GM18870 (cell line): Measurements from ENCODE around the gene ZNF322.

Source experiments
- ATAC-seq: cut with Tn5 transposase; IDR thresholded peaks from one replicate; pipeline ENCODE4 v1.9.1; 2021; ENCODE audit warnings: moderate library complexity; ENCODE audit not compliant: unreplicated experiment

ZNF322 gene

DNA sequence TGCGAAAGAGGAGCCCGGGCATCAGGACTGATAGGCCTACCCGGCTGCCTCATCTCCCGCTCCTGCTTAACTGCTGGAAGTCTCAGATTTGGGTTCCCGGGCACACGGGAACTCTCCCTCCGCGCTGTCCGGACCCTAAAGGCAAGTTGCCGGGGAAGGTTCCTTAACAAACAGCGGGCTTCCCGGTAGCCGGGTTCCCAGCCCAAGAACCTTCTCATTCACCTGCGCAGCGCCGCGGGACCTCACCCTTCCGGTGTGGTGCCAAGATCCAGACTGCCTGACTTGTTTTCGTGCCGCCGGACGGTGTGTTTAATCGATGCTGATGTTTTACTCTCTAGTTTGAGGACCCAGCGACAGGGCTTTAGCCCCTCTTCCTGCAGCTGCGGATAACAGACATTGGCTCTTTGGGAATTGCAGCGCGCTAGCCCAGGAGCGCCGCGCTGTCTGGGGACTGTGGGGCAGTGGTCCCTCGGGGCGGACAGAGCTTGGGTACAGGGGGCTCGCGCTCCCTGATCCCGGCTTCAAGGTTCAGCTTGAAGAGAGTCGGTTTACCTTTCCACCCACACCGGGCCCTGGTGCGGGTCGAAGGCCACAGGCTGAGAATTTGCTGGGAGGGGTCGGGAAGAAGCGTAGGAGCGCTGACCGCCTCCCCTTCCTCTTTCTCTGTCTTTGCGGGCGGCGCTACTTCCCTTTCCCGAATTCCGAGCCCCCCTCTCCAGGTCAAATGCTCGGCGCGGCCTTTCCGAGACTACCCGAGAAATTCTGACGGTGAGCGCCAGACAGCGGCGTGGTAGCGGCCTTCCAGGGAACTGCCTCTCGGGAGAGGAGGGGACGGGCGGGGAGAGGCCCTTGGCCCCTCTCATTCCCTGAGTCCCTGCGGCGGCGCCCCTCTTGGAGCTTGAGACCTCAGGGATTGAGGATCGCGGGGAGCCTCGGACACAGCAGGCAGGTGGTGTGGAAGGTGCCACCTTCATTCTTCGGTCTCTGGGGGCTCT lies 45.6 kb downstream of the ZNF322 start:
- no peak for ATAC-seq

GRCh38 chr6:26613201-26613600 lies 46.3 kb downstream of the ZNF322 start:
- no peak for ATAC-seq

- ATAC-seq = no peak
These were observed 47.9 kb downstream of the ZNF322 start for GRCh38 chr6:26611599-26611998.

DNA sequence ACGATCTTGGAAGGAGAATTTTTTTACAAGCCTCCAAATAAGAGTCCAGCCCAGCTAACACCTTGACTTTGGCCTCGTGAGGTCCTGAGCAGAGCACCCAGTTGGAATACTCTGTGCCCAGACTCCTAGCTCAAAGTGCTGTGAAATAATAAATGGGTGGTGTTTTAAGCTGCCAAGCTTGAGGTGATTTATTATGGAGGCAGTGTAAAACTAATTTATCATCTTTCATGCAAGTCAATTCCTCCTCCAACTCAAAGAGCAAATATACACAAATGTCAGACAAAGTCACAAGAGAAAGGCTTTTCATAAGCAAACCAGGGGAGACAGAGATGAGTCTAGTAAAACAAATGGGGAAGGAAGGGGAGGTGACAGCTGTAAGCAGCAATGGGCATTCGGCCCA lies 50.1 kb downstream of the ZNF322 start:
- no peak for ATAC-seq

- ATAC-seq = no peak
These were observed 51.9 kb downstream of the ZNF322 start for GRCh38 chr6:26607434-26608230.

DNA sequence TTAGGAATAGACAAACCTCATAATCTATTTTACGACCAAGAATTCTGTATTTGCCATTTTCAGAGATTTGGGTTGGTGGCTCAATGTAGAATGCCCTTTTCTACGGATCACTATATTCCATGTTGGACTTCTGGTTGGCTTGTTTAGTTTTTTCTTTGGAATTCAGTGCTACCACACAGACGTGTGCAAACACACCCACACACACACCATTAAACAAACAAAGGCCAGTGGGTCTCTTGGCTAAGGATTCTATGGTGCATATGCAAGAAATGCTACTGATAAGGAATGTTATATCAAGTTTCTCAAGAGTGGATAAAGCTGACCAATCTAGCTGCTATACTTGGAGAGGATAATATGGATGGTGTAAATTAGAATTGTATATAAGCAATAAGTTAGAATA lies 54.7 kb downstream of the ZNF322 start:
- no peak for ATAC-seq

DNA sequence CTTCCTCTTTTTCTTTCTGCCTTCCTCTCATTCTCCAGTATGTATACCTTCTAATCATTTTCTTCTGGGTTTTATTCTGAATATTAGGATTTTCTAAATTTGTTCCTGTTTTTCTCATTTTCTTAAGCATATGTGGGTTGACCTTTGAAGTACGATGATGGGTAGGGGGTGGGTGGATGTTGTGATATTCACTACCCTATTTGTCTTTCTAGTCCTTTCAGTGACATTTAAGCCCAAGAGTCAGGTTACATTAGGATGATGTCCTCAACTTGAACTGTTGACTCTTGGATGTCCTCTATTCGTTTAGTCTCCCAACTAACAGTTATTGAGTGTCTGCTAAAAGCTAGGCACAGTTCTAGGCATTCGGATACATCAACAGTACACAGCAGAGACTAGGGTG lies 55.5 kb downstream of the ZNF322 start:
- ATAC-seq = no peak

GRCh38 chr6:26602262-26602661 lies 57.3 kb downstream of the ZNF322 start:
- no peak for ATAC-seq

- no peak for ATAC-seq
These were observed 58.8 kb downstream of the ZNF322 start for GRCh38 chr6:26600759-26601158.

DNA sequence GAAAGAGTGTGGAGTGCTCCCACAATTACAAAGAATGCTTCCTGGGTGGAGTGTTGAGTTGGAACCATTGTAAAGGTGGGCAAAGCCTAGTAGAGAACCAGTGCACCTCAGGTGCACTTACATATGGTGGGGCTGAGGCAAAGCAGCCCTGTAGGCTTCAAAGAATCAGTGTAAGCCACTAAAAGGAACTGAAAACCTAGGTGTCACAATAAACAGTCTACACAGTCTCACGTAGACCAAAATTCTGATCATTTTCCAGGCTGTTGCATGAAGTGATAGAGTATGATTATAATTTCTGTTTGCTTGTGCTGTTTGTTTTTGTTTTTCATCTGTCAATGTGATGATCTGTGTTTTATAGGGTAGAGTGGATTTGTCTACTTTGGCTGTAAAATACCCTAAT lies 60.0 kb downstream of the ZNF322 start:
- no peak for ATAC-seq

DNA sequence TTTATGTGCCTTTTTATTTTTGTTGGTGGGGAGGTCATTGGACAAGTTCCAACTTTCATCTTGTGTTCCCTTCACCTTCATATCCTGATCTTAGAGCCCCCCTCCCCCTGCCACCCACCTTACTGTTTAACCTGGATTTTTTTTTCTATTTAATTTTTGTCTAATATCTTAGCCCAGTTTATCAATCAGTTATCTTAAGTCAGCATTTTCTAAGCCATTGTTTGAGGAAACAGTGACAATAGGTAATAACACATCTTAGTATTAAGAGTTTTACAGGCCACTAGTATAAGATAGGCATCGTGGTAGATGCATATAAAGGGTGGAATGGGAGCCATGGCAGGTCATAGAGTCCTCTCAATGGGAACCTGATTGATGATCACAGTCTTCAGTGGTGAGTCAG lies 60.4 kb downstream of the ZNF322 start:
- ATAC-seq = no peak

DNA sequence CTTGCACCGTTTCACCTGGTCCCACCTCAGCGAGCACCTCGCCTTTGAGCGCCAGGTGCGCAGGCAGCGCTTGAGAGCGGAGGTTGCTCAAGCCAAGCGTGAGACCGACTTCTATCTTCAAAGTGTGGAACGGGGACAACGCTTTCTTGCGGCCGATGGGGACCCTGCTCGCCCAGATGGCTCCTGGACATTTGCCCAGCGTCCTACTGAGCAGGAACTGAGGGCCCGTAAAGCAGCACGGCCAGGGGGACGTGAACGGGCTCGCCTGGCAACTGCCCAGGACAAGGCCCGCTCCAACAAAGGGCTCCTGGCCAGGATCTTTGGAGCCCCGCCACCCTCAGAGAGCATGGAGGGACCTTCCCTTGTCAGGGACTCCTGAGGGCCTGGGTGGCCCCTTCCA lies 61.3 kb downstream of the ZNF322 start:
- ATAC-seq = no peak

GRCh38 chr6:26597821-26598220 lies 61.7 kb downstream of the ZNF322 start:
- ATAC-seq = no peak

DNA sequence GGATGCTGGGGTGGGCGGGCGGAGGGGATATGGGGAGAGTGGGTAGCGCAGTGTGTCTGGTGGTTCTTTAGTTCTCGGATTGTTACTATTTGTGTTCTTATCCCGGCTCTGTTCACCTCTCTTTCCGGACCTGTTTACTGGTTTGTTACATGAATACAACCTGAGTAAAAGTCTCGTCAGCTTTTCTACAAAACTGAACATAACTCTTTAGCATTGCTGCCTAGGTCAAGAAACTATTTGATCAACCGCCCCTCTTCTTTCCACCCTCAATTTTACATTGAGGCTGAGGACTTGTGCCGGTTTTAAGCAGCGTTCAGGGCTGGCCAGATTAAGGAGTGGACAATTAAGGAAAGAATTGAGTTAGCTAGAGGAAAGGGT lies 62.2 kb downstream of the ZNF322 start:
- ATAC-seq = no peak

- ATAC-seq = peak; percentile 72
These were observed 62.8 kb downstream of the ZNF322 start, which contains the start of gene ABT1 for GRCh38 chr6:26596579-26597388. Gene ABT1, plus strand, starts transcription at chr6:26596953. Its CDS starts 30 bp downstream, at chr6:26596983.

GRCh38 chr6:26595669-26596269 lies 63.8 kb downstream of the ZNF322 start:
- no peak for ATAC-seq

DNA sequence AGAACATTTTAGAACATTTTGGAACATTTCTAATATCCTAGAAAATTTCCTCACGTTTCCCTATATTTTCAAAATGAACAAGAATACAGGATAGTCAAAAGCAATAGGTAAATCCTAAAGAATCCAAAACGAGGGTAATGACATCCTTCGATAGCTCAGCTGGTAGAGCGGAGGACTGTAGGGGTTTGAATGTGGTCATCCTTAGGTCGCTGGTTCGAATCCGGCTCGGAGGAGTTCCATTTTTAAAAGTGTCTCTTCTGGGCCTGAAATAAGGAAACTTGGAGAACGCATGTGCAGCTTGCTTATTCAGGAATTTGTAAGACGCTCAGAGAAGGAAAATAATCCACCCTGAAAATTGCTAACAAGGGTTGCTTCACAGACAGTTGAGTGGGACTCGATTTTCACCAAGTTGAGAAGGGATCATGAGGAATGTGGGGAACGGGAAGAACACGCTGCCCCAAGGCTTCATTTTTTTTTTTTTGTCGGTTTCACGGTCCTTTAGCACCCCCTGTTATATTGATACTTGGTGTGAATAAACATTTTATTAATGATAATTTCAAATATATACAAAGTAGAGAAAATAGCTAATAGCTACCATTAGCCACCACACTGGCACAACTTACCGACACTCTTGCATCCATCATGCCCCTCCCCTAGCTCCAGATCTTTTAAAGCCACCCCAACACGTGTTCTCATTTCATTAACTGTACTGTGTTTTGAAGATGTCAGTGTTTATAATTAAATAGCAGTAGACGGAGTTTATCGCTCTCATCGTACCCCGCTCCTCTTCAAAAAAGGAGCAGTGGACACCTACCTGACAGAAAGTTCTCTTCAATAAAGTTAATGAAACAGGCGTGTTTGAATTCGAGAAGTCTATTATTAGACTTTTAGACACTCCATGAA lies 64.6 kb downstream of the ZNF322 start:
- no peak for ATAC-seq

DNA sequence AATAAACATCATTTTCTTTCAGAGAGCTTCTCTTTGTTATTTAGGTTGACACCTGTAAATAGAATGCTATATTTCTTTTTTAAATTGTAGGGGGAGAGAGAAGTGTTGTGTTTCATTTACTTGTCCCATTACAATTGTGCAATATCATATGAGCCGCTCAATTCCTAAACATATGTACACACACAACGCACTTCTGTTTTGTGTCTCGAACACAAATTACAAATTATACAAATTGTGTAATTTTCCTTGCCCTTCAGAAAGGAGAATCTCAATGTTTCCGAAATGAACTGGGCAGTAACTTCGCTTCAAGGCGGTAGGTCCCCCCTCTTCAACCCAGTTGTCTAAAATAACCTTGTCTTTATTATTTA lies 65.4 kb downstream of the ZNF322 start:
- ATAC-seq = no peak

DNA sequence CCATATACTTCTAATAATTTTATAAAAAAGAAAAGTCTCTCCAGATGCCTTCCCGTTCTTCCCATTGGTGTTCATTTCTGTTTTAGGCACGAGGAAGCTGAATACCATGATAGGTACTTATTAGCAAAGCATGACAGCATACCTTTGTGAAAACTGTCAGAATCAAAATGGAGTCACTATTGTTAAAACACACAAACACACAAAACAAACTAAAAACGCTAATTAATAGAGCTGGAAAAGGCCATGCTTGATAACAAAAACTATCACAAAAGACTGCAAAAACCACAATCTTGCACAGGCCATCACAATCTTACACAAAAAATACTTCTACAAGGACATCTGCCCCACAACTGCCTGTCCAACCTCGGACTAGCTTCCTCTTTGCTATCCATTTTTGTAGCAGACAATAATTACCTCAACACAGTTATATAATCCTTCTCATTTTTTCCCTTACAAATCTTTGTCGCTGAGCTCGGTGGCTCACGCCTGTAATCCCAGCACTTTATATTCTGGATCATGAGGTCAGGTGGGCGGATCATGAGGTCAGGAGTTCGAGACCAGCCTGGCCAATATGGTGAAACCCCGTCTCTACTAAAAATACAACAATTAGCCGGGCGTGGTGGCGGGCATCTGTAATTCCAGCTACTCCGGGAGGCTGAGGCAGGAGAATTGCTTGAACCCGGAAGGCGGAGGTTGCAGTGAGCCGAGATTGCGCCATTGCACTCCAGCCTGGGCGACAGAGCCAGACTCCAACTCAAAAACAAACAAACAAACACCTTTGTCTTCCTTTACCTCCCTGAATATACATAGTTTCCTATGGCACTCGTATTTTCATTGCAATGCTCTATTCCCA lies 66.0 kb downstream of the ZNF322 start:
- no peak for ATAC-seq
